Motor neuron (in vitro differentiated cells): ENCODE measurements around the gene TAPT1. TPM values are rescaled to one million over a fixed set of nuclear protein-coding genes. Genes with fewer than 3 reads are reported as not detected.
A peak's percentile ranks its signal among the peaks of the same experiment; 100 is the strongest.

Experiments used
- ATAC-seq, 8 experiments: fragments of 200-7000 bp; cut with Tn5 transposase; replicated peaks in 6 of 8; 2 replicates each; pipeline ENCODE4 v1.8.0; 2021; ENCODE audit warnings: mild to moderate bottlenecking in 8 of 8, moderate library complexity in 8 of 8
- H3K27ac ChIP-seq, 2 donors: fragments of 250-450 bp; sonication (Bioruptor Pico); 2 replicates each; pipeline ENCODE4 v1.9.0; 2021; ENCODE audit warnings: antibody characterized with exemption in 2 of 2, mild to moderate bottlenecking in 2 of 2, moderate library complexity in 1 of 2
- H3K4me1 ChIP-seq, 2 donors: fragments of 250-450 bp; sonication (Bioruptor Pico); replicated peaks in 1 of 2; 2 replicates each; pipeline ENCODE4 v1.6.1; 2021; ENCODE audit warnings: antibody characterized with exemption in 2 of 2, mild to moderate bottlenecking in 2 of 2, moderate library complexity in 1 of 2
- H3K4me3 ChIP-seq, 5 donors: fragments of 250-450 bp; sonication (Bioruptor Pico); 2 replicates each; pipeline ENCODE4 v1.9.0; 2021; ENCODE audit warnings: antibody characterized with exemption in 5 of 5, mild to moderate bottlenecking in 5 of 5, moderate library complexity in 4 of 5
- WGBS, 10 experiments: fragments of 450-650 bp; shearing (Covaris generic); methylation state at CpG; one replicate each; pipeline ENCODE4 v1.0.0; 2022; 5-methylcytosine and 5-hydroxymethylcytosine counted together
- in situ Hi-C, 9 experiments: fragments of 400-800 bp; cut with MboI; loops; one replicate each; pipeline ENCODE4 v1.15.0; 2021; ENCODE audit warnings: low sequenced_read_pairs in 9 of 9, low pct_unique_long_range_greater_than_20kb in 2 of 9; ENCODE audit not compliant: unreplicated experiment in 9 of 9
- total RNA-seq, 8 experiments: library from RNA; unstranded; fragments of 300-600 nt; gene quantifications; 2 replicates each; pipeline versions ENCODE4 v1.2.3 to v1.2.4, GENCODE V29; 2022

TAPT1 gene
- total RNA-seq, 8 experiments from 2014 or later, result 11.4 to 44.6 (median 15.6) TPM

DNA sequence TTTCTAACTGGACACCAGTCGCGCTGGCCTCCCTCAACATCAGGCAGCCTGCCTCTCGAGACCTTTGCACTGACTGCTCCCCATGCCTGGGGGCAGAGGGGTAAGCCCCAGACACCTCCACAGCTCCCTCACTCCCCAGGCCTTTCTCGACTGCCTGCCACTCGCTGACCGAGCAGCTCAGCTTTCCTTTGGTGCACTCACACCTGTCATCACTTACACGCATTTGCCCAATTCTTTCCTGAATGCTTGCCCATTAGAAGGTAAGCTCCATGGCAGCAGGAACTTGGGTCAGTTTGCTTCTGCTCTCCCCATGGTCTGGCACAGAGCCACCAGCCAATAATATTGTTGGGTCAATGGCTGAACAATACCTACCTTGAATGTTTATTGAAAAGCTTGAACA lies 110.3 kb downstream of the TAPT1 start:
- Histone ChIP-seq H3K27ac (no peak overlapping the region), H3K4me3 (no peak overlapping the region), H3K4me1 (no peaks in the 10 kb centered on the region)
- ATAC-seq, result no peak
- in situ Hi-C loops, result no loop called here
- 0 to 100% (median 90%) methylated on average over 1 to 4 of the region's 7 CpGs; no CpG with 5 or more reads in 3 of the 10 experiments for WGBS, 10 experiments

- no peak overlapping the region for H3K27ac ChIP-seq
- no peak overlapping the region for H3K4me3 ChIP-seq
- in situ Hi-C loops, result no loop called here
- 50 to 94% (median 76%) methylated on average over 1 to 5 of the region's 6 CpGs; no CpG with 5 or more reads in 3 of the 10 experiments for WGBS, 10 experiments
- no peak for ATAC-seq
- no peaks in the 10 kb centered on the region for H3K4me1 ChIP-seq
These were observed 111.7 kb downstream of the TAPT1 start for GRCh38 chr4:16114546-16114945.

GRCh38 chr4:16113741-16114140 lies 112.5 kb downstream of the TAPT1 start:
- no peaks in the 10 kb centered on the region for H3K4me1 ChIP-seq
- ATAC-seq, result peak in 1 of 8 experiments; percentile 17
- no peak overlapping the region for H3K4me3 ChIP-seq
- H3K27ac ChIP-seq, result no peak overlapping the region
- 0 to 94% (median 83%) methylated on average over 1 to 3 of the region's 3 CpGs; no CpG with 5 or more reads in 6 of the 10 experiments for WGBS, 10 experiments
- in situ Hi-C loops, result no loop called here

DNA sequence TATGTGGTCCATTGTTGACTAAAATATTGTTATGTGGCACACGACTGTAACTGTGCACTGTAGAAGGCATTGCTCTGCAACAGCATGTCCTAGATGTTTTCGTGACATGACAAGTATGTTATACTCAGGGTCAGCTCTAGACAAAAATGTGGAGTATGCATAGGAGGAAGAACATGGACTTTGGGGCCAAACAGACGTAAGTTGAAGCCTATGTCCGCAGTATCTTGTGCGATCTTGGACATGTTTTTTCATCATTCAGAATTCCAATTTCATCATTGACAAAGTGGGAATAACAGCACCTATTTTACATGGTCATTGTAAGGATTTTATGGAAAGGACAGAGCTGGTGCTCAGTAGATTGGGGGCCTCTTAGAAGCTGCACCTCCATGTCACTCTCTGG lies 114.7 kb downstream of the TAPT1 start:
- no peak for ATAC-seq
- no peak overlapping the region for H3K4me3 ChIP-seq
- WGBS, 10 experiments, result 56 to 95% (median 71%) methylated on average over 1 to 5 of the region's 5 CpGs; no CpG with 5 or more reads in 1 of the 10 experiments
- no peaks in the 10 kb centered on the region for H3K4me1 ChIP-seq
- in situ Hi-C loops, result no loop called here
- H3K27ac ChIP-seq, result no peak overlapping the region

DNA sequence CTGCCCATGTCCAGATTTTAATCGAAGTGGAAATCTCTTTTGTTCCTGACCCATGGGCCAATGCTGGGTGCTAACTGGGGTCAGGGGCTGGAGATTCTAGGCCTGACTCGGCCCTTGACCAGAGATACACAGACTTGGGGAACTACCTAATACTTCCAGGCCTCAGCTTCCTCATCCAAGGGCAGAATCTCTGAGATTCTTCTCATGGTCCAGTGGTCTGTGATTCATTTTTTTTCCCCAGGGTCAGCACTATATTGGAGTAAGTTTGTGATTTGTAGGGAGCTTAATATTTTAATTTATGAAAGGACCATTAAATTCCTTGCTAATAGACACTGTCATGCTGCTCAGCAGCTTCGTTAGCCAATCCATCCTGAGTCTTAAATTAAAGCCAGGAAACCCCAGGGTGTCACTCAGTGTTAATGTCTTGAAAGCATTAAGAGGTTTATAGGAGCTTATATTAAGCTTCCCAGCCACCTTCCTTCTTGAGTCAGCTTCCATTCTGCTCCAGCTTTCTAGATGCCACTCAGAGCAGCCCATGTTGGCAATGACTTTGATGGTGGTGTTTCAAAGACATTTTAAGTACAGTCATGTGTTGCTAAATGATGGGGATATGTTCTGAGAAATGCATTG lies 115.5 kb downstream of the TAPT1 start:
- Histone ChIP-seq H3K4me3 (no peak overlapping the region), H3K4me1 (no peaks in the 10 kb centered on the region), H3K27ac (no peak overlapping the region)
- in situ Hi-C loops, result no loop called here
- 0 to 80% (median 49%) methylated on average over 1 to 3 of the region's 3 CpGs; no CpG with 5 or more reads in 3 of the 10 experiments for WGBS, 10 experiments
- ATAC-seq, result no peak

Other genes starting within 250 kb of the TAPT1 start
- gene PROM1, start 142.4 kb downstream of the TAPT1 start, total RNA-seq, result 10 to 100 TPM in 4 of 8 experiments, 1 to 10 TPM in 3, not detected in 1; 1.8 to 45.1 (median 10.1) TPM